Measurements from ENCODE around the gene MT1F.

DNA sequence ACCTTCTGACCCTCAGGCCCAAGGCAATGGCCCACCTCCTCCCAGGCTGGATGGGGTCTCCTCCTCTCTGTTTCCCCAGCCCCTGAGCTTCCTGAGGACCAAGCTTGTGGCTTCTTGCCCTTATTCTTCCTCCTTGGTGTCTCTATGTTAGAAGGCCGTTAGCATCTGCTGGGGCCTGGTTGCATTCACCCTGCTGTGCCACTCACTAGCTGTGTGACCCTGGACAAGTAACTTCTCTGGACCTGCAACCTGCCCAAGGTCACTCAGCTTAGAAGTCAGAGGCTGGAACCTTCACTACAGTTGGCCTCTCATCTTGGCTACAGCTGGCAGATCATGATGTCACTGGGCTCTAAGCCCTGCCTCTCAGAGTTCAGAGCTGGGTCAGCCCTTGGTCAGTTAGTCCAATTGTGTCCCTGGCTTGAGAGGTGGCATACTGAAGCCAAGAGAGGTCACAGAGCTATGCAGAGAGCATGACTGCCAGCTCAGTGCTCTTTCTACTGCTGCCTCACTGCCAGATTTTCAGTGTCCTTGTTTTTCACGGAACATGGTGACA is 46.4 kb upstream of the MT1F start:
- TF ChIP-seq SIN3A (IDR thresholded peaks at IDR 0.05; ENCODE audit: low read depth, low read length) (no peak), CTCF (IDR thresholded peaks at IDR 0.05 in 2 of 3, conservative IDR thresholded peaks at IDR 0.05 in 1 of 3; ENCODE audit: control insufficient read depth in 2 of 3, extremely low read depth in 1 of 3, insufficient read depth in 1 of 3, low read depth in 3 of 3, low read length in 3 of 3) (no peak)

All from GM12878 (cell line).